HG02840 (cell line): ENCODE measurements around the gene SZT2.
"Not testable (repeated sequence)": the region's sequence is repeated elsewhere in the genome, so short reads cannot be mapped to it uniquely, and the experiment has no call there.

ENCODE experiments used
- ATAC-seq: cut with Tn5 transposase; IDR thresholded peaks from one replicate; pipeline ENCODE4 v1.9.1; 2021; ENCODE audit warnings: mild to moderate bottlenecking, moderate library complexity, moderate number of reproducible peaks; ENCODE audit not compliant: unreplicated experiment, low FRiP score

Gene SZT2

GRCh38 chr1:43360616-43361015, 29.1 kb upstream of the SZT2 start:
- no peak for ATAC-seq

- no peak for ATAC-seq
Measured at GRCh38 chr1:43363283-43363934, 26.3 kb upstream of the SZT2 start.

DNA sequence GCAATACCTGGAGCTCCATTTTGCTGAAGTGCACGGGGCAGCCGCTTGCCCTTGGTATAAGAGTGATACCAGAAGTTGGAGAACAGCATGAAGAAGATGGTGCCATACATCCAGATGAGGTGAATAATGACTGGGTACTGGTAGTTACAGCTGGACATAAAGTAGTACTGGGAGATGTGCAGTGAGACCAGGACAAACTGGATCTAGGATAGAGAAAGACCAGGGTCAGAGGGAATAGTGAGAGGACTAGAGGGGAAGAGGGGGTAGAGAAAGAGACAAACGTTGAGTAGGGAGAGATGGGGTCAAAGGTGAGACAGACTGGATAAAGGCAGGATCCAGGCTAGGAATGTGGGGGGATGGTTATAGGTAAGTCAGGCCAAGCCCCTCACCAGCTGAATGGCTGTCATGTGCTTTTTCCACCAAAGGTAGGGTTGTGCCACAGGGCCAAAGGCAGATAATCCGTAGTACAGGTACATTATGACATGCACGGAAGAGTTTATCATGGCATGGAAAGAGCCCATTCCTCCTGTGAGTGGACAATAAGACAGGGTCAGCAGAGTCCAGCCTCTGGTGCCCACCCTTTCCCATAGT, 25.7 kb upstream of the SZT2 start:
- no peak for ATAC-seq

GRCh38 chr1:43365678-43366077, 24.0 kb upstream of the SZT2 start:
- no peak for ATAC-seq

GRCh38 chr1:43366179-43366578, 23.5 kb upstream of the SZT2 start:
- ATAC-seq, result no peak

DNA sequence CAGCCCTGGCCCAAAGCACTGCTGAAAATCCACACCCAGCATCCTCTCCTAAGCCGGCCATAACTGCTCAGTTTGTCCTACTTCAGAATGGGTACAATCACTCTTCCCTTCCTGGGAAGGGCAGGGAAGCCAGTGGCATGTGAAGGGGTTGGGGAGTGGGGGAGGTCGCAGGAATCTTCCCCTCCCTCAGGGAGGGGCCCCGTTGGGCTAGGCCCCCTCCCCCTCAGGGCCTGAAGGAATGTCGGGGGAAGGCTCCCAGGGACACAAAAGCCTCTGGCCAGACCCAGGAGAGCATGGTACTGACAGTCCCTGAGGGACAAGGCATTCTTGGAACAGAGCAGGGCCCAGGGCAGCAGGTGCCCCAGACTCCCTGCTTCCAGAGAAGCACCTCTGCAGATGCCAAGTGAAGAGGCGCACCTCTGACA, 23.1 kb upstream of the SZT2 start:
- no peak for ATAC-seq

GRCh38 chr1:43367026-43367903, 22.4 kb upstream of the SZT2 start:
- peak; percentile 59 for ATAC-seq

DNA sequence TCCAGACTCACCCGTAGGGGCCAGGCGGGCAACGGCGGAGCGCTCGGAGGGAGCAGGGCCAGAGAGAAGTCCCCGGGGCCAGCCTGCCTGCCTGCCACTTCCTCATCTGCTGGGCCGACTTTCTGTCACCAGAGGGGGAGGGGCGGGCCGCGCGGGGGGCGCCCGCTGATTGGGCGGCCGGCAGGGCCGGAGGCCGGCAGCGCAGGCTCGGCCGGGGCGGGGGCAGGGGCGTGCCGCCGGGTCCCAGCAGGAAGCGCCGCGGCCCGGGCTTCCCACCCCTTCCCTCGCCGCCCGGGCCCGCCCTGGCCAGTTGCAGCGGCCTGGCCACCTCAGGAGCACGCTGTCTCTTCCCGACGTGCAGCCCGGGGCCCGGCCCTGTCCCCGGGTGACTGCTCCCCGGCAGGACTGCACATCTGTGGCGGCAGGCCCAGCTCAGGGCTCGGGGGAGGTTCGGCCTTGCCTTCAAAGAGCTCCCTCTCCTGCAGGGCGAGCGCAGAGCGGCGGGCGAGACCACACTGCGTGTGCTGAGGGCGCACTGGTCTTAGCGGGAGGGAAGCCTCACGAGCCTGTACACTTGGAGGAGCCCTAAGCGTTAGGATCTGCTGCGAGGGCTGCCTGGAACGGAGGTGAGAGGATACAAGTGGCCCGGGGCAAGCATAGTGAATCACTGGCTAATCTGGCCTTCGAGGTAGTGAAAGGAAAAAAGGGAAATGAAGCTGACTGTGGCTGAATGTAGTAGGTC, 21.6 kb upstream of the SZT2 start, which contains the start of gene ELOVL1:
TSS of gene ELOVL1 (minus strand) at position 108 of the 742 bp plus-strand sequence. CDS start 2,402 bp downstream, outside the sequence.
- peak; percentile 79 for ATAC-seq

GRCh38 chr1:43368646-43369020, 21.1 kb upstream of the SZT2 start:
- ATAC-seq, result no peak

GRCh38 chr1:43369779-43370178, 19.9 kb upstream of the SZT2 start:
- not testable (repeated sequence) for ATAC-seq

DNA sequence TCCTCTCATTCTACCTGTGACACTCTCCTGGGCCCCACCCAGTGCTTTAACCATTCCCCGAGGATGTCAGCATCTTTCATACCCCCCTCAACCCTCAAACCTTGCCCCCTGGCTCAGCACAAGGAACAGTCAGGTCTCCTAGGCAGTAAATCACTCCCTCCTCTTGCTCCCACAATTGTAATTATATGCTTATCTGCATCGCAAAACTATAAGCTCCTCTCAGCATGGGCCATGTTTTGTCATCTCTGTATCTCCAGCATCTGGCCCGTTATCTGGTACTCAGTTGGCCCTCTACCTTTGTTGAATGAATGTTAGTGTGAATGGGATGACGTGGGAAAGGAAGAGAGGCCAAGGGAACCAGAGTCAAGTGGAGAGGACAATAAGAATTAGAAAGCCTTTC, 19.1 kb upstream of the SZT2 start:
- ATAC-seq, result no peak

- no peak for ATAC-seq
Measured at GRCh38 chr1:43372172-43372571, 17.5 kb upstream of the SZT2 start.

DNA sequence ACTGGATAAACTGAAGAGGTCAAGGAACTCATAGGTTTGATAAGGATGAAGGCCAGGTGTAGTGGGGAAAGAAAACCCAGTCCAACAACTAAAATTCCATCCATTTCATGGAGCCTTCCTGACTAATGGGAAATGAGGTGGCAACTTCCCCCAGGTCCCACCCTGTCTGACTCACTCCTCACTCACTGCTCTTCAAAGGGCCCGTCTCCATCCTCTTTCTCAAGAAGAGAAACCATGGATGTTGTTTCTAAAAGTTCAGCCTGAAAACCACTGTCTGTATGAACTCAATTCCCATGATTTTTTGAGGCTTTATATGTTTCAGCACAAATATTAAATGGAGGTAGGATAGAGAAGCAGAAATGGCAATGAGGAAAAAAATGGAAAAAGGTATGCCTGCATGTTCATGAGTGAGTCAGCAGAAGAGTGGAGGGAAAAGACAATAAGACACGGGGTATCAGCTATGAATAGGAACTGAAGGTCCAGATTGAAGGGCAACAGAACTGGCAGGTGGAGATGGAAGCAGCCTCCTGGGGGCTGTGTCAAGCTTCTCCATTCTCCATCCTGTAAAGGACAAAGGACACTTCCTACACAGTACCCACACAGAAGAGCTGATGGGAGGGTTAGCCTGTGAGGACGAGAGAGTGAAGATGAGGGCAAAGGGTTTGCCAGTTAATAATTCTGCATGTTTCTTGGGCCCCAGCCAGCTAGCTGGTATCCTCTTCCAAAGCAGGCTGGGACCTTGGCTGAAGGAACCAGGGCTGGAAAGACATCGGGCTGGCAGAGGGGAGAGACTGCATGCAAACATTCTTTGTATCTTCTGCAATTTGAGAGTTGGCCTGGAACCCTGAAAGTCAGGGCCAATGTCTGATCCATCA, 16.4 kb upstream of the SZT2 start:
- ATAC-seq, result no peak

- ATAC-seq, result no peak
Measured at GRCh38 chr1:43376723-43377235, 12.9 kb upstream of the SZT2 start.

- no peak for ATAC-seq
Measured at GRCh38 chr1:43377831-43378230, 11.9 kb upstream of the SZT2 start.

DNA sequence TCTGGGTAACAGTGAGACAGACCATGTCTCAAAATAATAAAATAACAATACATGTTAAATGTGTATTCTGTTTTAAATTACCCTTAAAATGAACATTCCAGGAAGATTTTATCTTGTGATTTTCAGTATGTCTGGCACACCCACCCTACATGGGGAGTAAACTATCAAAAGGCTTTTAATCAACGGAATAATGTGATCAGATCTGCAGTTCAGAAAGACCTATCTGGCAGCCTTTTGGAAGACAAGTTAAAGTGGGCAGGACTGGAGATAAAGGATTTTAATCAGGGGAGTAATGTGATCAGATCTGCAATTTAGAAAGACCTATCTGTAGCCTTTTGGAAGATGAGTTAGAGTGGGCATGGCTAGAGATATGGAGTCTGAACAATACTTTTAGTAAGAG, 10.2 kb upstream of the SZT2 start:
- ATAC-seq, result no peak

DNA sequence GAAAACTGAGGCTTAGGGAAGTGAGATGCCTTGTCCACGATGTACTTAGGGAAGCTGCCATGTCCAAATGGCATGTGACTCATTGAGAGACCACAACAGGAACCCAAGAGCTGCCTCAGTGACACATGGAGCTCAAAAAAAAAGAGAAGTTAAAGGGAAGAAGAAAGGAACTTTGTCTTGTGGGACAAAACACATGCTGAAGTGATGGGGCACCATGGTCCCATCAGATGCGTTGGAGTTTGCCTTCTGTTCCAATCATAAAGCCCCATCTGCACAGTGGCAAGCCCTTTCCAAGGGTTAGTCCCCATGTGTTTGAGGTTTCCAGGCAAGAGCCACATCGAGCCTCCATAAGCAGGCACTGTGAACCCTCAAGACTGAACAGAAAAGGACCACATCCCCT, 8.1 kb upstream of the SZT2 start:
- ATAC-seq, result no peak

- ATAC-seq, result no peak
Measured at GRCh38 chr1:43382027-43382779, 7.5 kb upstream of the SZT2 start.

DNA sequence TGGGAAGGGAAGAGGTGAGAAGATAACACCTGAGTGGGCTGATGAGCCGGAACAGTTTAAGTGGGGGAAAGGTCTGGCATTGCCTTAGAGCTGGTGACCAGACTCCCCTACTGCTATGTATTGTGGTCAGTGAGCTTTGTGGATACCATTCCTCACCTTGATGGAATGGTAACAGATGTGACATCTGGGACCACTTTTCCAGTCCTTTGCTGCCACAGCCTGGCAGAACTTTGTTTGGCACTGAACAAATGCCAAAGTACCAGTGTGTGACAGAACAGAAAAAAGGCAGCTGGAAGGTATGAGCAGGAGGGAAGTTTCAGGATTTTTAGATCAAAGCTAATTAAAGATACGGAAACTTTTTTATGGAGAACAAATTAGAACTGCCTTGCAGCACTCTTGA, 6.2 kb upstream of the SZT2 start:
- no peak for ATAC-seq
